DMS 273 (cell line): ENCODE results near the gene DUSP28.
"Not testable (repeated sequence)": the region's sequence is repeated elsewhere in the genome, so short reads cannot be mapped to it uniquely, and the experiment has no call there.

ENCODE experiments used
- DNase-seq: peaks from one replicate; lab custom pipeline; 2025; ENCODE audit not compliant: unreplicated experiment; lab: John Stamatoyannopoulos, UW

DUSP28 gene

DNA sequence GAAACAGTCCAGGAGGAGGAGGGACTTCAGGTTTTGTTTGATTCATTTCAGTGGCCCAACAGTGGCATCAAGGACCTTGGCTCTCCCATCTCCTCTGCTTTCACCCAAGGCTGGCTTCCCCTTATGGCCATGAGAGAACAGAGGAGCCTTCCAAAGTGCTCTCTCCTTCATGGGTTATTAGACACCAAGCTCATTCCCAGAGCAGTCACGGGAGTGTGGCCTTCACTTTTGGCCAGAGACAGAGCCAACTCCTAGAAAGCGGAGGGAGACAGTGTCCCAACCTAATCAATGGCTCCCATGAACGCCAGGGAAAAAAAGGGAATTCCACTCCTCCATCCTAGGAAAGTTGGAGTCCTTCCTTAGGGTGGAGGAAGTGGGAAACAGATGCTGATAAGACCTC lies 871 bp upstream of the DUSP28 start:
- DNase-seq: no peak

DNA sequence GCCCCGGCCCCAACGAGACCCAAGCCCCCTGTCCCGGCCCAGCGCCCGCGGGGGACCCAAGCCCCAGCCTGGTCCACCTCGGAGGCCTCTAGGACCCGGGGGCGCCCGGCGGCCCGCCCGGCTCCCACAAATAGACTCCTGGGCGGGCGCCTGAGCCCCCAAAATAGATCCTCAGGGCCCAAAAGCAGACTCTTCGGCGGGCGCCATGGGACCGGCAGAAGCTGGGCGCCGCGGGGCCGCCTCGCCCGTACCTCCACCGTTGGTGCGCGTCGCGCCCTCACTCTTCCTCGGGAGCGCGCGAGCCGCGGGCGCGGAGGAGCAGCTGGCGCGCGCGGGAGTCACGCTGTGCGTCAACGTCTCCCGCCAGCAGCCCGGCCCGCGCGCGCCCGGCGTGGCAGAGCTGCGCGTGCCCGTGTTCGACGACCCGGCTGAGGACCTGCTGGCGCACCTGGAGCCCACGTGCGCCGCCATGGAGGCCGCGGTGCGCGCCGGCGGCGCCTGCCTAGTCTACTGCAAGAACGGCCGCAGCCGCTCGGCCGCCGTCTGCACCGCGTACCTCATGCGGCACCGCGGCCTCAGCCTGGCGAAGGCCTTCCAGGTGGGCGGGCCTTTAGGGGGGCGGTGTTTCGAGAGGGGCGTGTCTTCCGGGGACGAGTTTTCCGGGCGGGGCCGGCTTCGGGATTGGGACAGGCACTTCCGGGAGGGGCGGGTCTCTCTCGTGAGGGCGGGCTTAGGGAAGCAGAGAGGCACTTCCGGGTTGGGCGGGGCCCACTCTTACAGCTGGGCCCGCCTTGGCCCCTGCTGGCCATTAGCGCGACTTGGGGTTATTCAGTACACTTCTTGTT lies 545 bp downstream of the DUSP28 start:
- peak; percentile 99 for DNase-seq

DNA sequence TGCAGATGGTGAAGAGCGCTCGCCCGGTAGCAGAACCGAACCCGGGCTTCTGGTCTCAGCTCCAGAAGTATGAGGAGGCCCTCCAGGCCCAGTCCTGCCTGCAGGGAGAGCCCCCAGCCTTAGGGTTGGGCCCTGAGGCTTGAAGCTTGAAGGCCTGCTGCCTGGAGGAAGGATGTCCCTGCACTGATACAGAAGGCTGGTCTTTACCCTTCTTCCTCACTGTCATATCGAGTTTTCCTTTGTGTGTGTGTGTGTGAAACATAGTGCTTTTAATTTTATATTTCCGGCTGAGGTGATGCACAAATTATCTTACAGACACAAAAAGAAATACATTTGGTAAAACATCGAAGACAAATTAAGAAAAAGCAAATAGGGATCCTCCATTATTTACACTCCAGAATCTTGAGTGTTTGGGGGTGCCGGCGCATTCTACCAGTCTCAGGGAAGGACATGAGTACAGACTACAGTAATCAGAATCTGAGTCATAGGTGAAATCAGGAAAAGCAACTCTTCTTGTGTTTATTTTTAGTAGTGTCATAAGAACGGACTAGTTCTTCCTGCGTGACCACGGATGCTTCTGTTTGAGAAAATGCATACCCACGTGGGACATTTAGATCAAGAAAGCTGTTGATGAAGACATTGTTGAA lies 1.3 kb downstream of the DUSP28 start:
- DNase-seq: no peak

DNA sequence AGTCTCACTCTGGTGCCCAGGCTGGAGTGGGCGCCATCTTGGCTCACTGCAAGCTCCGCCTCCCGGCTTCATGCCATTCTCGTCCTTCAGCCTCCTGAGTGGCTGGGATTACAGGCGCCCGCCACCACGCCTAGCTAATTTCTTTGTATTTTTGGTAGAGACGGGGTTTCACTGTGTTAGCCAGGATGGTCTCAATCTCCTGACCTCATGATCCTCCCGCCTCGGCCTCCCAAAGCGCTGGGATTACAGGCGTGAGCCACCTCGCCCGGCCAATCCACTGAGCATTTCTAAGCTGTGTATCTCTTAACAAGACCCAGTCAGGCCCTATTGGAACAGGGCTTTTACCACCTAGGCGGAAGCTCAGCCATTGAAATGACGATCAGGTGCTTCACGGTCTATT lies 3.1 kb downstream of the DUSP28 start:
- not testable (repeated sequence) for DNase-seq

DNA sequence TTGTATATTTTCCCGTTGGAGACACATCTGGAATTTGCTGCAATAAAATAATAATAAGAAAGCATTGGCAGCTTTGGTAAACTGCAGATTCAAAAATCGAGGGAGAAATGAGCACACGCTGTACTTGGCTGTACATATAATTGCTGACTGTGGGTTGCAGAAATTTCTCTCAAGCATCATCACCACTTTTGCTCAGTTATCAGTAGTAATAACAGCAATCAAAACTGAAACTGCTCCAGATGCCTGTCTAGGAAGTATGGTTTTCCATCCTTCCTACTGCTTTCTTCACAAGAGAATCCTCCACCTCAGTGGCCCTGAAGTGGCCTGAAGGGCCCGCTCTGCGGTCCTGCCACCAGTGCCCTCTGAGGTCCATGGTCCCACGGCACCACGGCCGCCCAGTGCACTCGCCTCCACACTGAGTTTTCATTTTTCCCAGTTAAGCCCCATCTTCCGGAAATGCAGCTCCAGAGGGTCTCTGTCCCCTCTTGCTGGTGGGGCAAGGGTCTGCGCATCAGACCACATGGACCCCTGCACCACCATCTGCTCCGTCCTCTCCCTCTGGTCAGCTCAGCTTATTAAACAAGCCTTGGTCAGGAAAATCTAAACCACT lies 3.9 kb downstream of the DUSP28 start:
- DNase-seq: no peak

DNA sequence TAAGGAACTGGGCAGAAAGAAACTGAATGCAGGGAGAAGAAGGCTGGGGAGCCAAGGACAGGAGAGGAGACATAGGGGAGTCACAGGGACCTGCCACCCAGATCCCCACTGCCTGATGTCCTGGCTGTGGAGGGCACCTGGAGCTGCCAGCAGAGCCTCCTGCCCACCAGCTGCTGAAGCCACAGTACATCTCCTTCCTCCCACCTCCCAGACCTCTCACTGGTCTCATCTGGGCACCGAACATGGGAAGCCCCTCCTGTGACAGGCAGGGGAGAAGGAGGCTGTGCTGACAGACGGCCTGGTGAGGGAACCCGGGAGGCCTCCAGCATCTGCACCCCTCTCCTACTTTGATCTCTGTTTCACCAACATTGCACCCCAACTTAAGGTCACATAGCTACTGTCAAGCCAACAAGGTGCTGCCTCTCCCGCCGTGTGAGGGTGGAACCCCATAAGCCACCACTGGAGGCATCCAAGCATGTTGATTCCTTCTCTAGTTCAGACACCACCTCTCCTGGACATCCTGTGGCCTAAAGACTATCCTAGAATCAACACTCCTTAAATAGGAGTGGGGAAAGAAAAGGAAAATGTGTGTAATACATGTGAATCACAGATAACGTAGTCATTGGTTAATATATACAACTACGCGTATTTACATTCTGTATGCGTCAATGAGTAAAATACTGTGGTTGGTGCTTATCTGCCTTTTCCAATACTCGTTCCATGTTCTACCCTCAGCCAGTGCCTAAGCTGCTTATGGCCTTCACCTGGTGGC lies 4.6 kb downstream of the DUSP28 start:
- no peak for DNase-seq

DNA sequence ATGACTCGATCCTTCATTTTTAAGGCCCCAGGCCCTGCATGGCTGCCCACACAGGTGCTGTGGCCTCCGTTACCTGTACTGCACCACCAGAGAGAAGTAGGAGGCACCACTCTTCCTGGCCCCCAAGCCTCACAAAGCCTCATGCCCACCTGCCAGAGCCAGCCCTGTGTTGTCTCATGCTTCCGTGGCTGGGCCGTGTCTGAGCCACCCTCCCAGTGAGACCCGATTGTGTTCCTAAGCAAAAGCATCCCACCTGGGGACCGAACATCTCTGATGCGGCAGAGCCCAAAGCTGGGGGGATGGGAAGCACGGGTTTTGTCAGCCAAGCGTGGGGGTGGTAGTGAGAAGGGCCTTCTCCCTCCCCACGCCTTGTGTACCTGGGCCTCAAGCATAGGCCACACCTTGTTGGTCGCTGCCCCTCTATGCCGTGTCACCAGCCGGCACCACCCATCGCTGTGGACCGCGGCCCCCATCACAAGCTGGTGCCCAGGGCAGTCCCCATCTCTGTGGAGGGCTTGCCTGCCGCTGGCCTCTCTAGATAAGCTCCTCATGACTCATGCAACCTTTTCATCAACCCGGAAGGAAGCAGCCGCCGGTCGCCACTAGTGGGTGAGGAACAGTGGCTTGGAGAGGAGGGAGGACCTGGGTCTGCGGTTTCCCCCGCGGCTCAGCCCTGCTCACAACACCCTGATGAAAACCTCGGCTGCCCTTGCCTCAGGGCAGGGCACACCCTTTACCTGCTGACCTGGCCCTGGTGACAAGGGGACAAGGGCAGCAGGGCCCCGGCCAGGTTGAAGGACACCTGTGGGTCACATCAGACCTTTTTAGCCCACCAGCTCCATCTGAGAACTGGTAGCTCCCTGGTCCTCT lies 5.4 kb downstream of the DUSP28 start:
- DNase-seq: peak; percentile 37

DNA sequence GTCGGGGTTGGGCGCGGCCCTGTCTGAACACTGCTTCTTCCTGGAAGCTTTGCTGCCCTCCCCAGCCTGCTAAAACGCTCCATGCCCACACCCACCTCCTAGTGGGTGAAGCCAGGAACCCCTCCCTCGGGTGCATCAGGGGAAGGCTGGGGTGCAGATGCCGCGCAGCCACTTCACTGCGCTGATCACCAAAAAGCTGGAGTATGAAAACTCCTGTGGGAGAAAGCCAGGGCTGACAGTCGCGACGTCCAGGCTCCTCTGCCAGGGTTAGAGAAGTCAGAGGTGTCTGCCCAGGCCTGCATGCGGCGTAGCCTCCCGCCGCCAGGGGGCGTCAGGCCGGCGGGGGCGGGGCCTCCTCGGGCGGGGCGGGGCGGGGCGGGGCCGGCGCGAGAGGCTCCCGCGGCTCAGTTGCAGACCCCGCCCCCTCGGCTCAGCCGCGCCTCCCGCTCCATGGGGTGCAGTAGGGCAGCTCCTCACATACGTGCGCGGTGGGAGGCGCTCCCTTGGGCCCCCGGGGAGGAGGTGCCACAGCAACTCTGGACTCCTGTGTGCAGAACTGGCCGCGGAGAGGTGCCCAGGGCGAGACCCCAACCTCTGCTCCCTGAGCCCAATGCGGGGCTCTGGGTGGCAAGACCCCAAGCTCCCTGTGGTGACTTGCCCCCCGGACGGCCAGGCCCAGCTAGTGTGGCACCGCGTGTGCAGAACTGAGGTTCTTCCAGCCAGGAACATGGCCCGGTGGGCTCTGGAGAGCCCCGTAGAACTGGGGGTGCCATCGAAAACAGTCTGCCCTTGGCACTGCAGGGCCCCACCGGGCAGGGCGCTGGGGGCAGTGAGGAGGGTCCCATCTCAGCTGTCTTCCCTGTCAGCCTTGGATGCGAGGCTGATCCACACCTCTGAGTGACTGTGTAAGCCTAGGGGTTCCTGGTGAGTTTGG lies 6.3 kb downstream of the DUSP28 start:
- DNase-seq: peak; percentile 91

DNA sequence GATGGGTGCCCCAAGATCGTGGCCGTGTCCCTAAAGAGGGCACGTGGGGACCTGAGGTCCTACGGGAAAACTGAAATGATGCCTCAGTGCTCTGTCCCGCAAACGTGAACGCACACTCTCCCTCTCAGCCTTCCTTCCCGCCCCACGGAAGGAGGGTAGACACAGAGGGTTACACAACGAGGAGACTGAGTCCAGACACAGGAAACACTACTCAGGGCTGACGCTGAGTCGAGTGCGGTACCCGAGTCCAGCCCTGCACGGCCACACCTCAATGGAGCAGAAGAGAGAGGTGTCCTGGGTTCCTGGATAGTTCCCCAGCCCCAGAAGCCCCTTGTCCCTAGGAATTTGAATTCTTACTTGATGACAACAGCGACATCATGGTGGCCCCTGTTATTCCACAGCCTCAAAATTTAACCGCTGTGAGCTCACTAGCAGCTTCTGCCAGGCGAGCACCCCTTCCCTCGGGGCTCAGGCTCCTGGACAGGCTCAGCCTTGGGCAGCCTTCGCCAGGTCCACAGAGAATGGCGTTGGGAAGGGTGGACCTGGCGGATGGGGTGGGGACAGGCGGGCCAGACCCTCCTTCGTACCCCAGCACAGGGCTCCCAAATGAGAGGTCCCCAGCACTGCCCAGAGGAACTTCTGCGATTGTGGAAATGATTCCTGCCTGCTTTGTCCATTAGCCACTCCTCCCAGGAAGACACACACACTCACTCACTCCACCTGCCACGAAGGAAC lies 7.1 kb downstream of the DUSP28 start:
- no peak for DNase-seq

DNA sequence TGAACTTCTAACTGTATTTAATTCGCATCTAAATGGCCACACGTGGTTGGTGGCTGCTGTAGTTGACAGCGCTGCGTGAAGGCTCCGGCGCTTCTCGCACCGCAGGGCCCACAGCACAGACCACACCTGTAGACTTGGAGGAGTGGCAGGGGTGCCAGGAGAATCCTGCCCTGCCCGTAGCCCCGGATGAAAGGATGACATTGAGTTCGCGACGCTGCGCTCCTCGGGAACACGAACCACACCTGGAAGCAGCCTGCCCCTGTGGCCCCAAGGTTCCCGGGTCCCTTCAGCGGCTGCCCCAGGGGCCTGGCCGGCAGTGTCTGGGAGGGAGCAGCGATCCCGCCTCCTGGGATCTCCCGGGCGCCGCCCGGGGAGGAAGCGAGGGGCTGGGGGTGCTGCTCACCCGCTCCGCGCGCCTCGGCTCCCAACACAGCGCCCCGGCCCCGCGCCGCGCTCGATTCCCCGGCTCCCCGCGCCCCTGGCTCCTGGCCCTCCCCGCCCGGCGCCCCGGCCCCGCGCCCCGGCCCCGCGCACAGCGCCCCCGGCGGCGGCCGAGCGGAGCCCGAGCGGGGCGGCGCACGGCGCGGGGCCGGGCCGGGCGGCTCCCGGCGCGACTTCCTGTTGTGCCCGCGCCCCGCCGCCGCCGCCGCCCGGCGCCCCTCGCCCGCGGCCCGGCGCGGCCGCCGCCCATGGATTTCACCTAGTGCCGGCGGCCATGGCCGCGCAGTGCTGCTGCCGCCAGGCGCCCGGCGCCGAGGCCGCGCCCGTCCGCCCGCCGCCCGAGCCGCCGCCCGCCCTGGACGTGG lies 7.9 kb downstream of the DUSP28 start, which contains the start of gene RNPEPL1:
RNPEPL1 (plus strand) TSS at position 613 of the 806 bp plus-strand sequence; CDS start at position 716, 103 bp downstream.
- peak; percentile 83 for DNase-seq

DNA sequence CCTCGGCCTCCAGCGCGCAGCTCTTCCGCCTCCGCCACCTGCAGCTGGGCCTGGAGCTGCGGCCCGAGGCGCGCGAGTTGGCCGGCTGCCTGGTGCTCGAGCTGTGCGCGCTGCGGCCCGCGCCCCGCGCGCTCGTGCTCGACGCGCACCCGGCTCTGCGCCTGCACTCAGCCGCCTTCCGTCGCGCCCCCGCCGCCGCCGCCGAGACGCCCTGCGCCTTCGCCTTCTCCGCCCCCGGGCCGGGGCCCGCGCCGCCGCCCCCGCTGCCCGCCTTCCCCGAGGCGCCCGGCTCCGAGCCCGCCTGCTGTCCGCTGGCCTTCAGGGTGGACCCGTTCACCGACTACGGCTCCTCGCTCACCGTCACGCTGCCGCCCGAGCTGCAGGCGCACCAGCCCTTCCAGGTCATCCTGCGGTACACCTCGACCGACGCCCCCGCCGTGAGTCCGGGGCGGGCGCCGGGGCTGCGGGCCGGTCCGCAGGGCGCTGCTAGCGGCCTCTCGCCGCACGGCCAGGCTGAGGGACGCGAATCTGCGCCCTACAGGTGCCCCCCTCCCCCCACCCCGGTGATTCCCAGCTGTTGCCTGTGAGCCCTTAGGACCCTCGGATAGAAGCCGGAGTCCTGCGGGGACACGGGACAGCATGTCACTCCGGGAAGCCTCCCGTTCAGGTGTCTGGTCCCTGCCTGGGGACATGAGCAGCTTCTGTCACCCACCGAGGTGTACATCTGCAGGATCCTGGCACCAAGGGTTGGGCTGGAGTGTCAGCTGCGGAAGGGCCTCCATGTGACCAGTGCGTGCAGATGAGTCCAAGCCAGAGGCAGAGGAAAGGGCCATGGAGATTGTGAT lies 8.7 kb downstream of the DUSP28 start:
- DNase-seq: peak; percentile 86

DNA sequence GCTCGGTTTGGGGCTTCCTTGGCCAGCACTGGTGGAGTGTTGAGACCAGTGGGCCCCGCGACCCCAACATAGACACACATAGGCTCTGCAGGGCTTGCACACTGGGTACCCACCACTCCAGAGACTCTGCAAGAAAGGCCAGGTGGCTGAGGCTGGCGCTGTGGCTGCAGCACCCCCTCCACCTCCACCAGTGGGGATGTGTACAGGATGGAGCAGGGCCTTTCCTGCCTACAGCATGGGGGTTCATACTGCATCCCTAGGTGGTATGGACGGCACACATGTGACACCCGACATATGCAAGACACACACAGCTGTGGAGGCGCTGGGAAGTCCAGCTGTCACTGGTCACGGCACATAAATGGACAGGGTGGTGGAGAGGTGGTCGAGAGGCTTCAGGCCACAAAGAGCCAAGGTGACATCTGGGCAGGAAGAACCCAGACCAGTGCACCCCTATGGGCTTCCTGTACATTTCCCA lies 9.4 kb downstream of the DUSP28 start:
- DNase-seq: no peak

DNA sequence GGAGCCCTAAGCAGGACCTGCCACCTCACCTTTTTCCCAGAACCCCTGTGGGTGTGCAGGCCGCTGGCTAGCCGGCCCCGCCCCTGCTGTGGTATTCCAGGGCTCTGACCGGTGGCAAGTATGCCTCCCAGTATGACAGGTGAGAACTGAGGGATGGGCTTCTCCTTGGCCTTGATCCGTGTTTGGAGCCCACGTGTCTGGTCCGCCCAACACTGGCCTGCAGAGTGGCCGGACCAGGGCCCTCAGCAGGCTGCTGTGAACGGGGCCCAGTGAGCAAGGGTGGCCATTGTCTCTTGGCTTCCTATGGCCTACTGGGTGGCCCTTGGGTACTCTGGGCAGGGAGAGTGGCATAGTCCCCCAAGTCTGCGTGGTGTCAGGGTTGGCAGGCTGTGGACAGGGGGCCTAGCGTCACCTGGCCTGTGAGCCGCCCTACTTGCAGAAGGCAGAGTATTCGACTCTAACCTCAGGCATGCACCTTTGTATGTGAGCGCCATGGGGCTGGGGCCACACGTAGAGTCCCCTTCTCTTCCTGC lies 9.9 kb downstream of the DUSP28 start:
- no peak for DNase-seq

DNA sequence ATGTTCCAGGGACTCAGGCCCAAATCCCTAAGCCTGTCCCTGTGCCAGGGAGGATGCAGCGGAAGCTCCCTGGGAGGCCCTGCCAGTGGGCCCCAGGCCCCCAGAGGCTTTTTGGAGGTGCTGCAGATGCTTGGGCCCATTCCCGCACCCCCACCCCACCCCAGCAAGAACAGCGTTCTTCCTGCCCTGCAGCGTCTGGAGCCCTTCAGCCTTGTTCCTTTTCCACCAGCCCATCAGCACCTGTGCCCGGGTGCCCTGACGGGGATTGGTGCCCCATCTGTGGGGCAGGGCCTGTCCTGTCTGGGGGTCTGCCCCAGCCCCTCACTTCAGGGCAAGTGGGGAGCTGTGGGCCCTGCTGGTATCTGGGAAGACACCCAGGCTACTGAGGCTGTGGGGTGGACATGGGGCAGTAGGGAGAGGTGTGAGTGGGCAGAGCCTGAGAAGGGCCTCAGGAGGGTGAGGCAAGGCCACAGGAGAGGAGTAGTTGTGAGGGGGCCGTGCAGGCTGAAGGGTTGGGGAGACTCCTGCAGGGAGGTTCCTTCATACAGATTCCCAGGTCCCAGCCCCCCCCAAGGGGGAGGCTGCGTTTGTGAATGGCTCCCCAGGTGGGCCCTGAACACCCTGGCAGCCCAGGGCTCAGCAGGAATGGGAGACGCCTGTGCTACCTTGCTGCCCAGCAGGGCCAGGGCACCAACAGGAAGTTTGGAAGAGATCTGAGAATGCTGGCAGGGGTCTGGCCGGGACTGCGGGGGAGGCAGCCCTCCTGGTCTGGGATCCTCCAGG lies 10.6 kb downstream of the DUSP28 start:
- DNase-seq: no peak

DNA sequence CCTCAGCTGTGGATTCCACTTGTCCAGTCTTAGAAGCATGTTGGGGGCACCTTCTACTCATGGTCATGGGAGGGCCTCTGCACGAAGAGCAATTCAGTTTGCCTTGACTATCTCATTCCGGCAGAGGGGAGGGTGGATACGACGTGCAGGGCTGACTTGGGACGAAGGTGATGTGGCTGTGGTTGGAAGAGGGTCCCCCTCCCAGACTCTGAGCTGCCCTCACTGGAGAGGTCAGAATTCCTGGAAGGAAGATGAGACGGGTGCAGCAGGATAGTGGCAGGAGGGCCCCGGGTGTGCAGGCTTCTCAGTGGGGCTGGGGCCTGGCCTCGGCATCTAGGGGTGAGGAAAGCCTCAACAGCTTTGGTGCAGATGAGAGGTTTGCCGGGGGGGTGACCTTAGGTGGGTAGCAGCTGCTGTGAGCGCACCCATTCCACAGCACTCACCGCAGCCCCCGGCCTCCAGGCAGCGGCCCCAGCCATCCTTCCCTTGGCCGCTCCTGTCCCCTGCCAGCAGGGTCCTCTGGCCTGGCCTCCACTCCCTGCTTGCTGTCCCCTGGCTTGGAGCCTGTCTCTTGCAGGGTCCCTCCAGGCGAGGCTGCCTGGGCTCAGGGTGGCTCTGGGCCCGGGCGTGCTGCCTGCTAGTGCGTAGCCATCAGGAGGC lies 11.3 kb downstream of the DUSP28 start:
- DNase-seq: no peak
